GM18907 (cell line): ENCODE measurements around the gene ANP32B.

ENCODE experiments used
- ATAC-seq: cut with Tn5 transposase; IDR thresholded peaks from one replicate; pipeline ENCODE4 v1.9.1; 2021; ENCODE audit warnings: mild to moderate bottlenecking, moderate library complexity; ENCODE audit not compliant: unreplicated experiment

Gene ANP32B

DNA sequence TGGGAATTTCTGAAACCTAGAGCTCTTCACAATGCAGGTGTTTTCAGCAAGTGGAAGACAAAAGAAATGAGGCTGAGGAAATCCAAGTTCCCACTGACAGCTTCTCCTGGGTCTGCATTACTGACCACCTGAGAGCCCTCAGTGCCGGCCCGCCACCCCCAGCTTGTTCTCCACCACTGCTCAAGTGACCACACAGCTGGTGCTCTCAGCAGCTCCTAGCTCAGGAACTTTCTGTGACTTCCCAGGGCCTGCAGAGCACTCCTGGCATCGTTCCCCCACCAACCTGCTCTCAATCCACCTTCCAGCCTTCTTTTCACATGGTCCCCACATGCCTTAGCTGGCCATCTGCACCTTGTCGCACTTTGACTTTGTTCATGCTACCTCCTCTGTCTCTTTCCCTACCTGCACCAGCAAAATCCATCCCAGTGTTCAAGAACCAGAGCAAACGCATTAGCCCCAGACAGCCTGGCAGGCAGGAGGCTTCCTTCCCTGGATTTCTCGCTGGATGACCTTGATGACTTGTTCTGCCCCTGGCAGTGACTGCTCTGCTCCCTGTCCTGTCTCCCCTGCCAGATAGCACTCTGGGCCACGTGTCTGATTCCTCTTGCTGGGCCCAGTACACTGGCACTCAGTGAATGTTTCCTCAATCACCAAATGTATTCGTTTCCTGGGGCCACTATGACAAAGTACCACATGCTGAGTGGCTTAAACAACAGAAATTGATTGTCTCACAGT is 38.3 kb downstream of the ANP32B start:
- no peak for ATAC-seq

DNA sequence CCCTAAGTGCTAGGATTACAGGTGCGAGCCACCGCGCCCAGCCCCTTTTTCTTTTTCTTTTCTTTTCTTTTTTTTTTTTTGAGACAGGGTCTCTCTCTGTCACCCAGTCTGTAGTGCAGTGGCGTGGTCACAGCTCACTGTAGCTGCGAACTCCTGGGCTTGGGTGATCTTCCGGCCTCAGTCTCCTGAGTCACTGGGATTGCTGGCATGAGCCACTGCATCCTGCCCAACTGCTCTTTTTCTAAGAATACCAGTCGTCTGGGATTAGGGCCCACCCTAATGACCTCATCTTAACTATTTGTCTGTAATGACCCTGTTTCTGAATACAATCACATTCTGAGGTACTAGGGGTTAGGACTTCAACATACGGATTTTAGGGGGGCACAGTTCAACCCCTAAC is 39.3 kb downstream of the ANP32B start:
- ATAC-seq: no peak

DNA sequence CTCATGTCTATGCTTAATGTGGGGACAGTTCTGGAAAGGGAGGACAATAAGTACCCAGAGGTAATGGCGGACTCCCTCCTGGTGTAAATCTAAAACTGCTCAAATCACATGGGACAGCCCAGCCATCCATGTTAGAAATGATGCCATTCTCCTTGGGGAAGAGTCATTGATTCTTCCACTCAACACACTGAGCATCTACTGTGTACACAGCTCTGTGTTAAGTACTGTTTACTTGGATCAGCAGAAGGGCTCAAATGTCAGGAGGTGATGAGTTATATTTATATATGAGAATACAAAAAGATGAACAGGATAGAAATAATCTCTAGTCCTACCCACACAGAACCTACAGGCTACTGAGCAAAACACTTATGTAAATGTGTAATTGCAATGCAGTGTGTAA is 41.6 kb downstream of the ANP32B start:
- ATAC-seq: no peak

DNA sequence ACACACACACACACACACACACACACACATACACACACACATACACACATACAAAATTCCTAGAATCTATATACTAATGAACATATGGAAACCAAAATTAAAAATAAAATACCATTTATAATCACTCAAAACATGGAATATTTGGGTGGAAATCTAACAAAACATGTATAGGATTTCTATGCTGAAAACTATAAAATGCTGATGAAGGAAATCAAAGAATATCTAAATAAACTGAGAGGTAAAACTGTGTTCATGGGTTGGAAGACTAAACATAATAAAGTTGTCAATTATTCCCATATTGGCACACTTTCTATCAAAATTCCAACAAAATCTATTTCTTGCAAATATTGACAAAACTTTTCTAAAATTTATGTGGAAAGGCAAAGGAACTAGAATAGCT is 48.0 kb downstream of the ANP32B start:
- no peak for ATAC-seq

DNA sequence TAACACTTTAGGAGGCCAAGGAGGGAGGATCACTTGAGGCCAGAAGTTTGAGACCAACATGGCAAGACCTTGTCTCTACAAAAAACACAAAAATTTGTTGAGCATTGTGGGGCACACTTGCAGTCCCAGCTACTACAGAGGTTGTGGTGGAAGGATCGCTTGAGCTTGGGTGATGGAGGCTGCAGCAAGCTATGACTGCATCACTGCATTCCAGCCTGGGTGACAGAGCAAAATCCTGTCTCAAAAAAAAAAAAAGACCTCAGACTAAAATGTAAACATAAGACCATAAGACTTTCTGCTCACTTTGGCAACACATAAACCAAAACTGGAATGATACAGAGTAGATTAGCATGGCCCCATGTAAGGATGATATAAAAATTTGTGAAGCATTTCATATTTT is 48.8 kb downstream of the ANP32B start:
- ATAC-seq: no peak

DNA sequence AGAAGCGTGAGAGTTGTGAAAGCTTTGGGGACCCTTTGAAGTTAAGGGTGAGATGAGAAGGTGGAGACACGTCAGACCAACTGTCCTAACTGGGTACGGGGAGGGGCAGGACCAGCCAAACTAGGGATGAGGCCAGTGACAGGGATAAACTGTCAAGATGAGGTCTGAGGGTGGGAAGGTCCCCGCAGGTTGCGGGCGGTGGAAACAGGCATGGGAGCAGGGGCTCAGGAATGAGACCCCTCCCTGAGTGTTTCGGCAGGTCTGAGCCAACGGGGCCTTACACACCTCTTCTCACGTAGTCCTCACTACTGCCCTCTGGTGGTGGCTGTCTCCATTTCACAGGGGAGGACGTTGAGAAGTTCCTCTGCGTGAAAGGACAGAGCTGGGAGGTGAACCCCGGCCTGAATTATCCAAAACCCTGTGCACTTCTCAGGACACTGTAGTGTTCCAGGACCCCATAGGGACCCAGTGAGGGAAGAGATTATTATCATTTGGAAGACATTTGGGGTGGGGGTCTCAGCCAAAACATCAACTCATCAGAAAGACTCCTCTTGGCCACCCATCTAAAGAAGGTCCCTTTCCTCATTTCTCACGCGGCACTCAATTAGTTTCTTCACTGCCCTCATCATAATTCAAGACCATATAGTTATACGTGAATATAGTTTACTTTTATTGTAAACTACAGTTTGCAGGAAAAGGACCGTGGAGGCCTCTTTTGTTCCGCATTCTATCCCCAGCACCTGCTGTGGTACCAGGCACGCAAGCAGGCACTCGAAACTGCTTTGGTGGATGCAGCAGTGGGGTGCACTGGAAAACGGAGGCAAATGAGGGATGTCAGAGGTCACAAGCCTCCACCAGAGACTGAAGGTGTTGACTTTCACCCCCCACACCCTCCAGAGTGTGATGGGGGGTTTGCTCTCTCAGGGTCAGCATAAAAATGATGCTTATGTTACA is 51.7 kb downstream of the ANP32B start:
- no peak for ATAC-seq

DNA sequence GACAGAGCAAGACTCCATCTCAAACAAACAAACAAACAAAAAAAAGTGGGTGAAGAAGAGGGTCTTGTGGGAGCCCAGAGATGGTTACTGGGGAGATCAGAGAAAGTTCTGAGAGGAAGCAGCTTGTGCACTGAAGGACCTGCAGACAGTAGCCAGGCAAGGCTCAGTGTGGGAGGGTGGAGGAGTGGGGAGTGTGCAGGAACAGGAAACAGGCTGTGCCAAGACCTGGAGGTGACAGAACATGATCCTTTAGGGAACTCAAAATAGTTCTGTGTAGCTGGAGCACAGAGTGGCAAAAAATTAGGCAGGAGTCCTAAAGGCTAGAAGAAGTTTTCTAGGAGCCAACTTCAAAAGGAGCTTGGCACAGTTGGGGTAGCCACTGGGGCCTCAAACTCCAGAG is 54.2 kb downstream of the ANP32B start:
- no peak for ATAC-seq

DNA sequence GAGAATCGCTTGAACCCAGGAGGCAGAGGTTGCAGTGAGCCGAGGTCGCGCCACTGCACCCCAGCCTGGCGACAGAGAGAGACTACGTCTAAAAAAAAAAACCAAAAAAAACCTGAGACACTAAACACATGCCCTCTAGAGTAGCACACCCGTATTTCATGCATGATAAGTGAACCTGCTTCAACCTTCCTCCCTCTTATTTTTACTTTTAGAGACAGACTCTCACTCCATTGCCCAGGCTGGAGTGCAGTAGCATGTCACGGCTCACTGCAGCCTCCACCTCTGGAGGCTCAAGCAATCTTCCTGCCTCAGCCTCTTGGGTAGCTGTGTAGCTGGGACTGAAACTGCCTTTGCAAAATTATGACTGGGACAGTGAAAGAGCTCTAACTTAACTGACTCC is 55.8 kb downstream of the ANP32B start:
- ATAC-seq: peak; percentile 33

DNA sequence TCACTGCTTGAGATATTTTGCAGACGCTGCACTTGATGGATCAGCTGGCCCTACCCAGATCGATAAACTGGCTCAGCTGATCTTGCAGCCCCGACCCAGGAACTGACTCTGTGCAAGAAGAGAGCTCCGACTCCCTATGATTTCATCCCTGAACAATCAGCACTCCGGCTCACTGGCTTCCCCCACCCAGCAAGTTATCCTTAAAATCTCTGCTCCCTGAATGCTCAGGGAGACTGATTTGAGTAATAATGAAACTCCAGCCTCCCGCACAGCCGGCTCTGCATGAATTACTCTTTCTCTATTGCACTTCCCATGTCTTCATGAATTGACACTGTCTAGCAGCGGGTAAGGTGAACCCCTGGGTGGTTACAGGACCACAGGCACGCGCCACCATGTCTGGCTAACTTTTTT is 56.5 kb downstream of the ANP32B start:
- no peak for ATAC-seq

DNA sequence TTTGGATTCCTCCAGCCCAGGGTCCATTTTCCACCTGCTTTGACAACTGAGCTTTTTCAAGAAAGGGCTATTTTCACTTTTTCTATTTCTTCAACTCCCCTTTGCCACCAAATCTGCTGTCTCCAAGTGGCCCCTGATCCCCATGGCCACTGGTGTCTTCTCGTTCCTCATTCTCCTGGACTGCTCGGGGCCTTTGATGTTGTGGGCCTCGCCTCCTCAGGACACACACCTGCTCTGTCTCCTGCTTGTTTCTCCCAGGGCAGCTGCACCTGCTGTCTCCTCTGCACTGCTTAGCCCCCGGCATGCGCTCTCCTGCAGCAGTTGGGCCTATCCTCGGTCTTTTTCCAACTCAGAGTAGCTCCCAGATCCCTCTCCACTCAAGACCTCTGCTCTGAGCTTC is 57.1 kb downstream of the ANP32B start:
- no peak for ATAC-seq

DNA sequence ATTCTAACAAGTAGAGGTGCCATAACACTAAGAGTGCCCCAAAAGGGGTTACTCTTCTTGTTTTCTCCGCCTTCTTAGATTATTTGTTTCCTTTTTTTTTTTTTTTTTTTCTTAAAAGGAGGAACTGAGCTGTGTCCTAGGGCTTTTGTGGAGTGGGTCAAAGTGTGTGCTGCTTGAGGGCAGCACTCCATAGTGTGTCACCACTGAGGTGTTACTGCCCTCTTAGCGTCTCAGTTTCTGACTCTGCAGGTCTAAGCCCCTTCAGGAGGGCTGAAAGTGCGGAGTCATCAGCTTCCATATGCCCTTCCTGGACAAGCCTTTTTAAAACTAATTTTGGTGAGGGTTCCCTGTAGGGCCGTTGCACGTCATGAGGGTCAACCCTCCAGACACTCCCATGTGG is 60.8 kb downstream of the ANP32B start:
- ATAC-seq: no peak

DNA sequence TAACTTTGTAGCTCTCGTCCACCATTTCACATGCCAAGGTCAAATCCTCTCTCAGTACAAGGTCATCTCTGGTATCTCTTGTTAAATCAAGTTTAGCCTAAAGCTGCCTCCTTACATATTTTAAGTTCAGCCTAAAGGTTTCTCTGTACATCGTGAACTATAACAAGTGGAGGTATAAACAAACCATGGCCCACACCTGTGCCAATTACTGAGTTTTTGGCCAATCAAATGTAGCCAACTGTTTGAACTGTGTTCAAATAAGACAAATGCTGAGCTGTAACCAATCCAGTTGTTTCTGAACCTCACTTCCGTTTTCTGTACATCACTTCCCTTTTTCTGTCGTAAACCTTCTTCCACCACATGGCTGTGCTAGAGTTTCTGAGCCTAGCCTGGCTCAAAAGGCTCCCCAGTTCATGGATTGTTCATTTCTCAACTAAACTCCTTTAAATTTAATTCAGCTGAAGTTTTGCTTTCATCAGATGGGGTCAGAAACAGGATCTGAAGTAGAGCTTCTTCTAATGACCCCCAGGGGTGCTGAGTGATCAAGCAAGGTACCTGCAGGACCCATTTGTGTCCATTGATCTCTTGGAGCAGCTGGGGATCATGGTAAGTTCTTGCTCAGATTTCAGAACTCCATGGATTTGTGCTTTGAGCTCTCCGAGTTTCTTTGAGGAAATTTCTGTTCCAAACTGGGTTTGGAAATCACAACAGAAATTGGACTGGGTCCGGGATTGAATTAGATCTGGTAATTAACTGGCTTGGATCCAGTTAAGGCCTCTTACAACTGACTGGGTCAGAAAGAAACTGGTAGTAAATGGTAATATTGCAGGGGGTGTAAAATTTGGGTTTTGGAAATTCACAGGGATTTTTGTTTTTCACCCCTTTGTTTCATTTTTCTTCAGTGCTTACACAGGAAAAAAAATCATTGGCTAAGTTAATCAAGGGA is 62.4 kb downstream of the ANP32B start:
- ATAC-seq: peak; percentile 73

DNA sequence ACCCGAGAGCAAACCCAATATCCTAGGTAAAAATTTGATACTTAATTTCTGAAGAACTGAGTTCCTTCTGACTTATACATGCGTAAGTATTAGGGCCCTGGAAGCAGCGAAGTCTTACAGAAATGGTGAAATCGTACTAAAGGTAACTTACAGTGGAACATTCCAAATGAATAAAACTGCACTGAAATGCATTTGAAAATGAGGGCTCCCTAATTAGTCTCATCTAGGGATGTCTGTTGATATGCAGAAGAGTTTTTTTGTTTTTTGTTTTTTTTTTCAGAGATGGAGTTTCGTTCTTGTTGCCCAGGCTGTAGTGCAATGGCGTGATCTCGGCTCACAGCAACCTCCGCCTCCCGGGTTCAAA is 63.0 kb downstream of the ANP32B start:
- no peak for ATAC-seq

DNA sequence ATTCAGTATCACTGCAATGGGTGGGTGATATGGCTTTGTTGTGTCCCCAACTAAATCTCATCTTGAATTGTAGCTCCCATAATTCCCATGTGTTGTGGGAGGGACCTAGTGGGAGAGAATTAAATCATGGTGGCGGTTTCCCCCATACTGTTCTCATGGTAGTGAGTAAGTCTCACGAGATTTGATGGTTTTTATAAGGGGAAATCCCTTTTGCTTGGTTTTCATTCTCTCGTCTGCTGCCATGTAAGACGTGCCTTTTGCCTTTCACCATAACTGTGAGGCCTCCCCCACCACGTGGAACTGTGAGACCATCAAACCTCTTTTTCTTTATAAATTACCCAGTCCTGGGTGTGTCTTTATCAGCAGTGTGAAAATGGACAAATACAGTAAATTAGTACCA is 63.9 kb downstream of the ANP32B start:
- no peak for ATAC-seq

DNA sequence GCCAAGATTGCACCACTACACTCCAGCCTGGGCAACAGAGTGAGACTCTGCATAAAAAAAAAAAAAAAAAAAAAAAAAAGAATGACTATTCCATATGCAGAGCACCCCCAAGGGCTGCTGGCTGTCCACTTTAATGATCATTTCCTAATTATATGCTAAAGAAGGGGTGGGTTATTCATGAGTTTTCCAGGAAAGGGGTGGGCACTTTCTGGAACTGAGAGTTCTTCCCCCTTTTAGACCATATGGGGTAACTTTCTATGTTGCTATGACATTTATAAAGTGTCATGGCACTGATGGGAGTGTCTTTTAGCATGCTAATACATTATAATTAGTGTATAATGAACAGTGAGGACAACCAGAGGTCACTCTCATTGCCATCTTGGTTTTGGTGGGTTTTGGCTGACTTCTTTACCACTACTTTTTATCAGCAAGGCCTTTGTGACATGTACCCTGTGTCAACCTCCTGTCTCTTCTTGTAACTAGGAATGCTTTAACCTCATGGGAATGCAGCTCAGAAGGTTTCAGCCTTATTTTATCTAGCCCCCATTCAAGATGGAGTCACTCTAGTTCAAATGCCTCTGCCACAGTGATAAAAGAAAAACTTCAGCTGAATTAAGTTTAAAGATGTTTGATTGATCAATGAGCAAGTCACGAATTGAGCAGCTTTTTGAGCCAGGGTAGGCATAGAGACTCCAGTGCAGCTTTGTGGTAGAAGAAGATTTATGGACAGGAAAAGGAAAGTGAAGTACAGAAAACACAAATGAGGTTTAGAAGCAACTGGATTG is 66.3 kb downstream of the ANP32B start:
- no peak for ATAC-seq

DNA sequence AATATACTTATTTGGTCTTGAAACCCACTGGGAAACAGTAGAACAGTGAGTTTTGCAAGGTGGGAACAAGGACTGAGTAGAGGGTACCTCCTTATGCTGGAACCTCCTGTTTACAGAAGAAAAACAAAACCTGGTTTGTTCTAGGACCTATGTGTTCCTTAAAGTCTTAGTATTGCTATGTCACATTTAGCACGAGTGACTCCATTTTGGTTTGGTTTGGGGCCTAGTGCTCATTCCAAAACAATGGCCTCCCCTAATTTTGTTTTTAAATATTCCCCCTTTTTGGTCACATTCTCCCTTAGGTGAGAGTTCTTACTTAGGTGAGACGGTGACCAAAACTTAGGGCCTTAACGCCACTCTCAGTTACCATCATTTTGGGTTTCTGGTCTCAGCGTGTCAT is 67.2 kb downstream of the ANP32B start:
- ATAC-seq: no peak

DNA sequence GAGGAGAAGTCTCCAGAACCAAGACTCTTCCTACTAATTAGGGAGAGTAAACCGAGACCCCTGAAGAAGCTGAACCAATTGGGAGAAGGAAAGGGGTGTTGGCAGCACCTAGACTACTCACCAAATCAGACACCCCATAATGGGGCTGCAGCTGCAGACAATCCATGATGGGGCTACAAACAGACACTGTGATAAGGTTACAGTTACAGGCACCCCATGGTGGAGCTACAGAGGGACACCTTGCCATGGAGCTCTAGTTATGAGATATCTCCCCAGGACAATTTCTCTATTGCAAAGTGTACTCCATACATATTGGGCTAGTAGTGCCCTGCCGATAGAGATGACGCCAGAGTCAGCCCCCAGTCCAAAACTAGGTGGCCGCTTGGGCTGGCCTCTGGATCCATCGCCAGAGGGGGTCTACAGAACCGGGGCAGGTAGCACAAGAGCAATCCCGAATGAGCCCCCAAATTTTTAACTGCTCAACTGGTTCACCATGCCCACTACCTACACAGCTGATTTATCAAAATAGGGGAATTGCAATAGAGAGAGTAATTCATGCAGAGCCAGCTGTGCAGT is 71.3 kb downstream of the ANP32B start:
- ATAC-seq: no peak

DNA sequence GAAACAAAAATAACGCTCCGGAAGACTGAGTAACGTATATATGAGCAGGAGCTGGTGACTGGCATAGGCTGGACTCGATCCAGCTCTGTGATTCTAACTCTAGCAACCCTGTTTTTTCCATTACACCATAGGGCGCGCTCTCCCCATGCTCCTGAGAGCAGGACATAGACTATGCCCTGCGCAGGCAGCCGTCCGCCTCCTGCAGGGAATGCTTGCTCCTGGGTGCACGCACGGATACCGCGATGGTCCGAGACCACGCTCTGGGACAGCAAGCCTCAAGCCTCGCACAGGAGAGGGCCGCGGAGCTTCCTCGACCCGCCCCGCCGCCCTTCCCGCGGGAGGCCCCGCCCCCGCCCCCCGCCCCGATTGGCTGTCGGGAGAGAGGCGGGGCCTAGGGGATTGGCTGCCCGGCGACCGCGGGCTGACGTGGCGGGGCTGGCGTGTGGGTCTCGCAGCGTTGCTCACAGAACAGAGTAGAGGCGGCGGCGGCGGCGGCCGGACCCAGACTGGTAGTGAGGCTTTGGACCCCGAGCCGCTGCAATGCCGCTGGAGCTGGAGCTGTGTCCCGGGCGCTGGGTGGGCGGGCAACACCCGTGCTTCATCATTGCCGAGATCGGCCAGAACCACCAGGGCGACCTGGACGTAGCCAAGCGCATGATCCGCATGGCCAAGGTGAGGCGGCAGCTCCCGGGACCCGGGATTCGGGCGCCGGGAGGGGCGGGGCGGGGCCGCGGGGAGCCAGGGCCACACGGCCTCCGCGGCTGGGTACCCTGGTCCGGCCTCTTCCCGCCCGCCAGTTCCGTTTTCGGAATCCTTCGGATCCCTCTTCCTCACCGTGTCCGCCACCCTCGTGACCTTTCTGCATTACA is 73.4 kb downstream of the ANP32B start, which contains the start of gene NANS:
NANS (plus strand) TSS at position 464 of the 869 bp plus-strand sequence; CDS start at position 541, 77 bp downstream.
- peak; percentile 96 for ATAC-seq
